ENCODE results near the gene FA2H. TPM values are rescaled to one million over a fixed set of nuclear protein-coding genes. Genes with fewer than 3 reads are reported as not detected.

Gene FA2H
- total and polyA plus RNA-seq, 2 experiments from 2014 or later: 5.7 to 6.3 TPM

DNA sequence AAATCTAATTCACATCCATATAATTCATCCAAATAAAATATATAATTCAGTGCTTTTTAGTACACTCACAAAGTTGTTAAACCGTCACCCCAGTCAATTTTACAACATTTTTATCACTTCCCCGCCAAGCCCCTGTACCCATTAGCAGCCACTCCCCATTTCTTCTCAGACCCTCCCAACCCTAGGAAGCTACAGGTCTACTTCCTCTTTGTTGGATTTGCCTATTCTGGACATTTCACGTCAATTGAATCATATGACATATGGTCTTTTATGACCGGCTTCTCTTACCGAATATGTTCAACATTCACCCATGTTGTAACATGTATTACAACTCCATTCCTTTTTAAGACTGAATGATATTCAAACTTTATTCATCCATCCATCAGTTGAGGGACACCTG lies 54.0 kb downstream of the FA2H start:
- Histone ChIP-seq H3K79me2 (replicated peaks; ENCODE audit: insufficient read depth) (no peaks in the 10 kb centered on the region), H3K4me1 (ENCODE audit: insufficient read depth) (peaks cover 4% of the 10 kb centered on the region; the same call in 1 of the 2 replicates), H3K4me3 (no peak overlapping the region), H3K4me2 (no peak overlapping the region), H3K27me3 (ENCODE audit: insufficient read depth) (no peaks in the 10 kb centered on the region), H3K9me2 (ENCODE audit: insufficient read depth) (no peaks in the 10 kb centered on the region), H3K27ac (ENCODE audit: low read depth) (no peak overlapping the region), H2AFZ (no peak overlapping the region), H3F3A (replicated peaks; ENCODE audit: low read depth) (no peaks in the 10 kb centered on the region), H4K20me1 (replicated peaks; ENCODE audit: insufficient read depth) (no peaks in the 10 kb centered on the region), H3K36me3 (ENCODE audit: insufficient read depth) (no peaks in the 10 kb centered on the region)
- Mint-ChIP-seq H3K36me3 (ENCODE audit: low read depth) (no peaks in the 10 kb centered on the region), H3K4me1 (peaks cover 5% of the 10 kb centered on the region), H3K9me3 (no peaks in the 10 kb centered on the region), H3K27ac (no peak overlapping the region), H3K4me3 (no peak overlapping the region), H3K27me3 (ENCODE audit: insufficient read depth, low read depth, poor library complexity) (peaks cover 8% of the 10 kb centered on the region)
- DNase-seq (ENCODE audit: low spot score) (no peak), ATAC-seq (no peak)
- TF ChIP-seq CREB1 (CRISPR knock-in tag; IDR thresholded peaks at IDR 0.05; ENCODE audit: low read depth): no peak
- TF ChIP-seq, protein P1, sequence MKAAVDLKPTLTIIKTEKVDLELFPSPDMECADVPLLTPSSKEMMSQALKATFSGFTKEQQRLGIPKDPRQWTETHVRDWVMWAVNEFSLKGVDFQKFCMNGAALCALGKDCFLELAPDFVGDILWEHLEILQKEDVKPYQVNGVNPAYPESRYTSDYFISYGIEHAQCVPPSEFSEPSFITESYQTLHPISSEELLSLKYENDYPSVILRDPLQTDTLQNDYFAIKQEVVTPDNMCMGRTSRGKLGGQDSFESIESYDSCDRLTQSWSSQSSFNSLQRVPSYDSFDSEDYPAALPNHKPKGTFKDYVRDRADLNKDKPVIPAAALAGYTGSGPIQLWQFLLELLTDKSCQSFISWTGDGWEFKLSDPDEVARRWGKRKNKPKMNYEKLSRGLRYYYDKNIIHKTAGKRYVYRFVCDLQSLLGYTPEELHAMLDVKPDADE (IDR thresholded peaks at IDR 0.05): no peak
- TF ChIP-seq JUNB (IDR thresholded peaks at IDR 0.05; ENCODE audit: unreplicated experiment): no peak
- no peak for TF ChIP-seq EZH2 (IDR thresholded peaks at IDR 0.05; ENCODE audit: low read depth, unreplicated experiment)
- TF ChIP-seq EZH2phosphoT487 (IDR thresholded peaks at IDR 0.05; ENCODE audit: unreplicated experiment): no peak
- TF ChIP-seq STAT1 (IDR thresholded peaks at IDR 0.05; ENCODE audit: unreplicated experiment): no peak
- no peak for TF ChIP-seq NANOG (IDR thresholded peaks at IDR 0.05; ENCODE audit: borderline replicate concordance)
- TF ChIP-seq POLR2AphosphoS5 (IDR thresholded peaks at IDR 0.05; ENCODE audit: low read depth): no peak
- TF ChIP-seq ZNF331 (CRISPR knock-in tag; IDR thresholded peaks at IDR 0.05; ENCODE audit: low read depth): no peak
- TF ChIP-seq, protein P2, sequence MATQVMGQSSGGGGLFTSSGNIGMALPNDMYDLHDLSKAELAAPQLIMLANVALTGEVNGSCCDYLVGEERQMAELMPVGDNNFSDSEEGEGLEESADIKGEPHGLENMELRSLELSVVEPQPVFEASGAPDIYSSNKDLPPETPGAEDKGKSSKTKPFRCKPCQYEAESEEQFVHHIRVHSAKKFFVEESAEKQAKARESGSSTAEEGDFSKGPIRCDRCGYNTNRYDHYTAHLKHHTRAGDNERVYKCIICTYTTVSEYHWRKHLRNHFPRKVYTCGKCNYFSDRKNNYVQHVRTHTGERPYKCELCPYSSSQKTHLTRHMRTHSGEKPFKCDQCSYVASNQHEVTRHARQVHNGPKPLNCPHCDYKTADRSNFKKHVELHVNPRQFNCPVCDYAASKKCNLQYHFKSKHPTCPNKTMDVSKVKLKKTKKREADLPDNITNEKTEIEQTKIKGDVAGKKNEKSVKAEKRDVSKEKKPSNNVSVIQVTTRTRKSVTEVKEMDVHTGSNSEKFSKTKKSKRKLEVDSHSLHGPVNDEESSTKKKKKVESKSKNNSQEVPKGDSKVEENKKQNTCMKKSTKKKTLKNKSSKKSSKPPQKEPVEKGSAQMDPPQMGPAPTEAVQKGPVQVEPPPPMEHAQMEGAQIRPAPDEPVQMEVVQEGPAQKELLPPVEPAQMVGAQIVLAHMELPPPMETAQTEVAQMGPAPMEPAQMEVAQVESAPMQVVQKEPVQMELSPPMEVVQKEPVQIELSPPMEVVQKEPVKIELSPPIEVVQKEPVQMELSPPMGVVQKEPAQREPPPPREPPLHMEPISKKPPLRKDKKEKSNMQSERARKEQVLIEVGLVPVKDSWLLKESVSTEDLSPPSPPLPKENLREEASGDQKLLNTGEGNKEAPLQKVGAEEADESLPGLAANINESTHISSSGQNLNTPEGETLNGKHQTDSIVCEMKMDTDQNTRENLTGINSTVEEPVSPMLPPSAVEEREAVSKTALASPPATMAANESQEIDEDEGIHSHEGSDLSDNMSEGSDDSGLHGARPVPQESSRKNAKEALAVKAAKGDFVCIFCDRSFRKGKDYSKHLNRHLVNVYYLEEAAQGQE (IDR thresholded peaks at IDR 0.05; ENCODE audit: unreplicated experiment): no peak
- TF ChIP-seq, protein P3, sequence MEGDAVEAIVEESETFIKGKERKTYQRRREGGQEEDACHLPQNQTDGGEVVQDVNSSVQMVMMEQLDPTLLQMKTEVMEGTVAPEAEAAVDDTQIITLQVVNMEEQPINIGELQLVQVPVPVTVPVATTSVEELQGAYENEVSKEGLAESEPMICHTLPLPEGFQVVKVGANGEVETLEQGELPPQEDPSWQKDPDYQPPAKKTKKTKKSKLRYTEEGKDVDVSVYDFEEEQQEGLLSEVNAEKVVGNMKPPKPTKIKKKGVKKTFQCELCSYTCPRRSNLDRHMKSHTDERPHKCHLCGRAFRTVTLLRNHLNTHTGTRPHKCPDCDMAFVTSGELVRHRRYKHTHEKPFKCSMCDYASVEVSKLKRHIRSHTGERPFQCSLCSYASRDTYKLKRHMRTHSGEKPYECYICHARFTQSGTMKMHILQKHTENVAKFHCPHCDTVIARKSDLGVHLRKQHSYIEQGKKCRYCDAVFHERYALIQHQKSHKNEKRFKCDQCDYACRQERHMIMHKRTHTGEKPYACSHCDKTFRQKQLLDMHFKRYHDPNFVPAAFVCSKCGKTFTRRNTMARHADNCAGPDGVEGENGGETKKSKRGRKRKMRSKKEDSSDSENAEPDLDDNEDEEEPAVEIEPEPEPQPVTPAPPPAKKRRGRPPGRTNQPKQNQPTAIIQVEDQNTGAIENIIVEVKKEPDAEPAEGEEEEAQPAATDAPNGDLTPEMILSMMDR (conservative IDR thresholded peaks at IDR 0.05; ENCODE audit: low read depth in 2 of 2): no peak
- TF ChIP-seq, protein P4, sequence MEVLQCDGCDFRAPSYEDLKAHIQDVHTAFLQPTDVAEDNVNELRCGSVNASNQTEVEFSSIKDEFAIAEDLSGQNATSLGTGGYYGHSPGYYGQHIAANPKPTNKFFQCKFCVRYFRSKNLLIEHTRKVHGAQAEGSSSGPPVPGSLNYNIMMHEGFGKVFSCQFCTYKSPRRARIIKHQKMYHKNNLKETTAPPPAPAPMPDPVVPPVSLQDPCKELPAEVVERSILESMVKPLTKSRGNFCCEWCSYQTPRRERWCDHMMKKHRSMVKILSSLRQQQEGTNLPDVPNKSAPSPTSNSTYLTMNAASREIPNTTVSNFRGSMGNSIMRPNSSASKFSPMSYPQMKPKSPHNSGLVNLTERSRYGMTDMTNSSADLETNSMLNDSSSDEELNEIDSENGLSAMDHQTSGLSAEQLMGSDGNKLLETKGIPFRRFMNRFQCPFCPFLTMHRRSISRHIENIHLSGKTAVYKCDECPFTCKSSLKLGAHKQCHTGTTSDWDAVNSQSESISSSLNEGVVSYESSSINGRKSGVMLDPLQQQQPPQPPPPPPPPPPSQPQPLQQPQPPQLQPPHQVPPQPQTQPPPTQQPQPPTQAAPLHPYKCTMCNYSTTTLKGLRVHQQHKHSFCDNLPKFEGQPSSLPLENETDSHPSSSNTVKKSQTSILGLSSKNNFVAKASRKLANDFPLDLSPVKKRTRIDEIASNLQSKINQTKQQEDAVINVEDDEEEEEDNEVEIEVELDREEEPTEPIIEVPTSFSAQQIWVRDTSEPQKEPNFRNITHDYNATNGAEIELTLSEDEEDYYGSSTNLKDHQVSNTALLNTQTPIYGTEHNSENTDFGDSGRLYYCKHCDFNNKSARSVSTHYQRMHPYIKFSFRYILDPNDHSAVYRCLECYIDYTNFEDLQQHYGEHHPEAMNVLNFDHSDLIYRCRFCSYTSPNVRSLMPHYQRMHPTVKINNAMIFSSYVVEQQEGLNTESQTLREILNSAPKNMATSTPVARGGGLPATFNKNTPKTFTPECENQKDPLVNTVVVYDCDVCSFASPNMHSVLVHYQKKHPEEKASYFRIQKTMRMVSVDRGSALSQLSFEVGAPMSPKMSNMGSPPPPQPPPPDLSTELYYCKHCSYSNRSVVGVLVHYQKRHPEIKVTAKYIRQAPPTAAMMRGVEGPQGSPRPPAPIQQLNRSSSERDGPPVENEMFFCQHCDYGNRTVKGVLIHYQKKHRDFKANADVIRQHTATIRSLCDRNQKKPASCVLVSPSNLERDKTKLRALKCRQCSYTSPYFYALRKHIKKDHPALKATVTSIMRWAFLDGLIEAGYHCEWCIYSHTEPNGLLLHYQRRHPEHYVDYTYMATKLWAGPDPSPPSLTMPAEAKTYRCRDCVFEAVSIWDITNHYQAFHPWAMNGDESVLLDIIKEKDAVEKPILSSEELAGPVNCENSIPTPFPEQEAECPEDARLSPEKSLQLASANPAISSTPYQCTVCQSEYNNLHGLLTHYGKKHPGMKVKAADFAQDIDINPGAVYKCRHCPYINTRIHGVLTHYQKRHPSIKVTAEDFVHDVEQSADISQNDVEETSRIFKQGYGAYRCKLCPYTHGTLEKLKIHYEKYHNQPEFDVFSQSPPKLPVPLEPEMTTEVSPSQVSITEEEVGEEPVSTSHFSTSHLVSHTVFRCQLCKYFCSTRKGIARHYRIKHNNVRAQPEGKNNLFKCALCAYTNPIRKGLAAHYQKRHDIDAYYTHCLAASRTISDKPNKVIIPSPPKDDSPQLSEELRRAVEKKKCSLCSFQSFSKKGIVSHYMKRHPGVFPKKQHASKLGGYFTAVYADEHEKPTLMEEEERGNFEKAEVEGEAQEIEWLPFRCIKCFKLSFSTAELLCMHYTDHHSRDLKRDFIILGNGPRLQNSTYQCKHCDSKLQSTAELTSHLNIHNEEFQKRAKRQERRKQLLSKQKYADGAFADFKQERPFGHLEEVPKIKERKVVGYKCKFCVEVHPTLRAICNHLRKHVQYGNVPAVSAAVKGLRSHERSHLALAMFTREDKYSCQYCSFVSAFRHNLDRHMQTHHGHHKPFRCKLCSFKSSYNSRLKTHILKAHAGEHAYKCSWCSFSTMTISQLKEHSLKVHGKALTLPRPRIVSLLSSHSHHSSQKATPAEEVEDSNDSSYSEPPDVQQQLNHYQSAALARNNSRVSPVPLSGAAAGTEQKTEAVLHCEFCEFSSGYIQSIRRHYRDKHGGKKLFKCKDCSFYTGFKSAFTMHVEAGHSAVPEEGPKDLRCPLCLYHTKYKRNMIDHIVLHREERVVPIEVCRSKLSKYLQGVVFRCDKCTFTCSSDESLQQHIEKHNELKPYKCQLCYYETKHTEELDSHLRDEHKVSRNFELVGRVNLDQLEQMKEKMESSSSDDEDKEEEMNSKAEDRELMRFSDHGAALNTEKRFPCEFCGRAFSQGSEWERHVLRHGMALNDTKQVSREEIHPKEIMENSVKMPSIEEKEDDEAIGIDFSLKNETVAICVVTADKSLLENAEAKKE (CRISPR knock-in tag; IDR thresholded peaks at IDR 0.05): no peak
- TF ChIP-seq ZNF114 (CRISPR knock-in tag; IDR thresholded peaks at IDR 0.05): no peak

Measured in GM23338 (cell line).